Measurements from ENCODE around the gene ALG14.
"Not testable (repeated sequence)": the region's sequence is repeated elsewhere in the genome, so short reads cannot be mapped to it uniquely, and the experiment has no call there.

Gene ALG14

DNA sequence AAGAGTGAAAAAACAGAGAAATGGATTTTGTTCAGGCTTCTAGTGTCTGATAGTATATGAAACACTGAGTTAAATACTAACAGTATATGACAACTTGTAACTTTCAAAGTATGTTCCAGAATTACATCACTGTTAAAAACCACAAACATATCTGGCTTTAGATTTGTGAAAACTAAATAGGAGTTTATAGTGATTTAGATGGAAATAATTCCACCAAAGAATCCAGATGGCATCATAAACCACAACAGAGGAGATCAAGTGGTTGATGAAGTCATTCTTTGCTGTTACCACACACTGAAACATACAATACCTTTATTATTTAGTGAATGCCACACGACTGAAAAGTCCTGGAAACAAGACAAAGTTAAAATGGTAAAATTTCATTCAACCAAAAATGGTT is 37.2 kb downstream of the ALG14 start:
- H3K9me3 Mint-ChIP-seq: no peaks in the 10 kb centered on the region
- H3K27me3 Mint-ChIP-seq: no peaks in the 10 kb centered on the region
- DNase-seq: no peak
- no peak overlapping the region for H3K27ac Mint-ChIP-seq
- H3K4me3 Mint-ChIP-seq: no peak overlapping the region
- no peaks in the 10 kb centered on the region for H3K4me1 Mint-ChIP-seq
- ATAC-seq: peak; percentile 39

DNA sequence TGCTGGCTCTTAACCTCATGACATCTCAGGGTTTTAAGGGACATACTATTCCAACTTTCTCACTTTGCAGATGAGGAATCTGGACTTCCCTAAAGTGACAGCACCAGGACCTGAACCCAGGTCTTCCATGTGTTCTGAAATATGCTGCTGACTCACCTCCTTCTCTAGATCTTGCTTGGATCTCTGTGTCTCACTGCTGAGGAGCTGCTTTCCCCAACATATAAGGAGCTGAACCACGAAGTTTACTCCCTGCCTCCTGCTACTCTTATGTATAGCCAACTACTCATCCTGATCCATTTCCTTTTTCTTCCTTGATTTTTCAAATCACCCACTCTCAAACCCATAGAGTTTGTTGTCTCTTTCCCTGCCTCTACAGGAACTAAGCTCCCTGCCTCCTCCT is 38.2 kb downstream of the ALG14 start:
- H3K4me3 Mint-ChIP-seq: no peak overlapping the region
- no peak overlapping the region for H3K27ac Mint-ChIP-seq
- no peaks in the 10 kb centered on the region for H3K27me3 Mint-ChIP-seq
- no peaks in the 10 kb centered on the region for H3K4me1 Mint-ChIP-seq
- H3K9me3 Mint-ChIP-seq: no peaks in the 10 kb centered on the region
- ATAC-seq: no peak
- no peak for DNase-seq

DNA sequence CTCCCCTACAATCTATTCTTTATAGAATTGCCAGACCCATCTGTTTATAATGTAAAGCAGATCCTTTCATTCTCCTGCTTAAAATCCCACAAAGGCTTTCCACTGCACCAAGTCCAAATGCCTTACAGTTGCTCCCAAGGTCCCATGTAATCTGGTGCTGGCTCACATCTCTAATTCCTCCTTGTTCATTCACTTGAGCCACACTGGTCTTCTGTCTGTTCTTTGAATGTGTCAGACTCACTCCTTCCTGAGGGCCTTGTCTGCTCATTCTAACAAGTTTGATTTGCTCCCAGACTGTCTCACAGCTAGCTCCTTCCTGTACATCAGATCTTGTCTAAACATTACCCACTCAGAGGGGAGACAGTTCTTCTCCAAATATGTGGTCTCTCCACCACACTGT is 38.9 kb downstream of the ALG14 start:
- DNase-seq (no peak), ATAC-seq (no peak)
- Mint-ChIP-seq H3K9me3 (peaks cover 0 to 6% of the 10 kb centered on the region in 2 donors), H3K4me3 (no peak overlapping the region), H3K4me1 (no peaks in the 10 kb centered on the region), H3K27me3 (no peaks in the 10 kb centered on the region), H3K27ac (no peak overlapping the region)

DNA sequence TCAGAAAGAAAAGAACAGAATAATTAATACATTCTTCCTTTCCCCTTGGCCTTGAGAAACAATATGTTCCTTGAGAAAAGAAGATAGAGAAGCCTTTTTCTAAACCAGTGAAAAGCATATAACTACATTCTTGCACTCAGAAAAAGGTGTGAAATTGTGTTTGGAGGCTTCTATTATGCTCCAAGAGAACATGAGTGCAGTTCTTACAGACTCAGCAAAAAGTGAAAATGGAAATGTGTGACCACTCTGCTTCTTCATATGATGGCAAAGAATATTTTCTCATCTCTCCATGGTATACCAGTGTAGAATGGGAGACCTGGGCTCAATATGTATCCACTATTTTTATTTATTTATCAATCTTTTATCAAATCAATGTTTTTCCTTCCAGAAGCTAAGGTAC is 43.2 kb downstream of the ALG14 start:
- ATAC-seq (no peak), DNase-seq (no peak)
- Mint-ChIP-seq H3K4me3 (no peak overlapping the region), H3K4me1 (no peaks in the 10 kb centered on the region), H3K9me3 (peaks cover 0 to 6% of the 10 kb centered on the region in 2 donors), H3K27ac (no peak overlapping the region), H3K27me3 (no peaks in the 10 kb centered on the region)

DNA sequence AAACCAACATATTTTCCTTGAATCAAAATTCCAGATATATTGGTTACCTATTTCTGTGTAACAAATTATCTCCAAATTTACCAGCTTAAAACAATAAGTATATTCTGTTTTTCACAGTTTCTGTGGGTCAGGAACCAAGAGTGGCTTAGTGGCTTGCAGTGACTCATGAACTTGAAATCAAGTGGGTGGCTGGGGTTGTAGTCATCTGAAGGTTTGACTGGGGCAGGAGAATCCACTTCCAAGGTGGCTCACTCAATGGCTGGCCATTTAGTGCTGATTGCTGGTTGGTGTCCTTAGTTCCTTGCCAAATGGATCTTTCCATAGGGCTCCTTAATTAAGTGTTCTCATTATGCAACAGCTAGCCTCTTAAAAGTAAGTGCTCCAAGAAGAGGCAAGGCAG is 43.8 kb downstream of the ALG14 start:
- Mint-ChIP-seq H3K27ac (no peak overlapping the region), H3K27me3 (no peaks in the 10 kb centered on the region), H3K9me3 (peaks cover 0 to 6% of the 10 kb centered on the region in 2 donors), H3K4me3 (no peak overlapping the region), H3K4me1 (no peaks in the 10 kb centered on the region)
- ATAC-seq: no peak
- no peak for DNase-seq

DNA sequence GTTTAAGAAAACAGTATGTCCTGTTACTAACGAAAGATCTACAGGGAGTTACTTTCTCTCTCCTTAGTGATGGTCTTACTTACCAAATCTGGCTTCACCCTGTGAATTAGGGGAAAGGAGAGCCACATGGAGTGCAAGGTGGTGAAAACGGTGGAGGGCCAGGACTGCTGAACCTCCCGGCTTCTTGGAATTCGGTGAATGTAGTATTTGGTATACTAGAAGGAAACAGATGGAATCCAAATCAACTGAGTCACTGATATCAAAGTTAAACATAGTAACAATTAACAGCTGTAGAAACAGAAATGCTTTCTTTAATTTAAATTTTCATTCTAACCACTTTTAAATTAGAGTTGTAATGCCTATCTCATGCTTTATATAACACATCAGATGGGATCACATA is 45.7 kb downstream of the ALG14 start:
- Mint-ChIP-seq H3K27me3 (no peaks in the 10 kb centered on the region), H3K9me3 (peaks cover 0 to 6% of the 10 kb centered on the region in 2 donors), H3K4me1 (no peaks in the 10 kb centered on the region), H3K4me3 (no peak overlapping the region), H3K27ac (no peak overlapping the region)
- DNase-seq (no peak), ATAC-seq (no peak)

DNA sequence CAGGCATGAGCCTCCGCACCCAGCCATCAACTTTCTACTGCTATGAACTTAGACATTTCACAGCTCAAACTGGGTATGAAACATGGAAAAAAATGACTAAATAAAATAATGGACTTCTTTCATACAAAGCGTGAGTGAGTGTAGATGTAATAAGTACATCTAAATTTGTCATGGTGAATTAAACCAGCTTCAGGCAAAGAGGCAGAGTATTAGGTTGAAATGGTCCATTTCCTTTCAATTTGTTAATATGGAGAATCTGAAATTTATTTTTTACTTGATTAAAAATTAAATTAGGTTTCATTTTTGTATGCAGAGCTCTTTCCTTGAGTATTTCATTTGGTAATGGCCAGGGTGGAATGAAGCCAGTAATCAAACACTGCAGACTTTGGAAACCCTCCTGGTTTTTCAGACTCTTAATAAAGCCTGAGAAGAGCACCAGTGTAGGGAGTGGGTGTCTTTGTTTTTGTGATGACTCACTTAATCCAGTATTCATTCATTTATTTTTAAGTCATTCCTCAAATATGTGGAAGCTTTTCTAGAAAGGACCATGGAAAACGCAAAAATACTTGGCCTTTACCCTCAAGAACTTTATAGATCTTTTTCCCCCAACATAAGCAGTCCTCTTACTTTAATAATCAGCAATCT is 49.2 kb downstream of the ALG14 start:
- H3K9me3 Mint-ChIP-seq: no peaks in the 10 kb centered on the region
- no peak for ATAC-seq
- no peak overlapping the region for H3K4me3 Mint-ChIP-seq
- no peaks in the 10 kb centered on the region for H3K27me3 Mint-ChIP-seq
- no peaks in the 10 kb centered on the region for H3K4me1 Mint-ChIP-seq
- H3K27ac Mint-ChIP-seq: peak overlapping the region in 1 of 2 donors; percentile 6
- DNase-seq: no peak

DNA sequence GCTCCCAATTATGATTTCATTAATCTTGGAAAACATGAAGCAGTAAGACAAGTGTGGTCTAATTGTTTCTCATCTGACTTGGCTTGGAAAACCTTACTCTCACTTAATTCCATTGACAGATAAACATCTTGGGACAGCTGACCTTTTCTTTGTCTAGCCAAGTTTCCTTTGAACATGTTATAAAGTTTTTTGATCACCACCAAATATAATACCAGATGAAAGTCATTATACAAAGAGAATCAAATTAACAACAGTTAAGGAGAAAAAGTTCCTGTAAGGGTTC is 50.2 kb downstream of the ALG14 start:
- Mint-ChIP-seq H3K27ac (no peak overlapping the region), H3K4me1 (no peaks in the 10 kb centered on the region), H3K27me3 (no peaks in the 10 kb centered on the region), H3K4me3 (no peak overlapping the region), H3K9me3 (no peaks in the 10 kb centered on the region)
- no peak for ATAC-seq
- DNase-seq: no peak

DNA sequence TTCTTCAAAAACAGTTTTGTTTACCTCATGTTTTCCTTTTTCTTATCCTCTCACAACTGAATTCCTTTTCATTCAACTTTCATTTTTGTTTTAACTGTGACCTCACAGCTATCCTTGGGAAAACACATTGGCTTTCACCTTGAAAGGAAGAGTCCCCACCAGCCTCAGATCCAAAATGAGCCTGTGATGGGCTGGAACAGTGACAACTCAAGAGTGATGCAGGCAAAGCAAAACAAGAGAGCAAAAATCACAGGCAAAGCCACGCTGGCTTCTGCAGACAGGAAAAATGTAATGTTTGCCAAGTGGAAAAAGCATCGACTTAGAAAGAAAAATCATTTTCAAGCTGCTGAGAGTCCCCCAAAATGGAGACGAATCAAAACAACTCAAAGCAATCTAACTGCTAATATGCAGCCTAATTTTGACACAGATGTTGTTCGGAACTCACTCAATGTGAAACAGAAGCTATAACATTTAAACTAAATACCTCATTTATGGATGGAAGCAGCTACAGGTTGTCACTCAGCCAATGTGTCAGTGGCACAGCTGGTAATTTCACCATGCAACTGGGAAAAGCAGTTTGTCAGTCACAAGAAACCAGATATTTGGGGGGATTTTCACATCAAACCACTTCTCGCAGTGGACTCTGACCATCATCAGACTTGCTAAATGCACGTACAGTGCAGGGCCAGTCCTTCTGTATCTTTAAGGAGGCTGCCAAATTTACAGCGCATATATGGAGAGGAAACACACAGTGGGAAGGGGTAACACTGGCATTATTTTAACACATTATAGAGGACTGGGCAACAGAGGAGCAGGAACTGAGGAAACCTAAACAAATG is 50.7 kb downstream of the ALG14 start:
- Mint-ChIP-seq H3K4me3 (no peak overlapping the region), H3K9me3 (no peaks in the 10 kb centered on the region), H3K27ac (no peak overlapping the region), H3K27me3 (no peaks in the 10 kb centered on the region), H3K4me1 (no peaks in the 10 kb centered on the region)
- ATAC-seq: no peak
- DNase-seq: no peak

DNA sequence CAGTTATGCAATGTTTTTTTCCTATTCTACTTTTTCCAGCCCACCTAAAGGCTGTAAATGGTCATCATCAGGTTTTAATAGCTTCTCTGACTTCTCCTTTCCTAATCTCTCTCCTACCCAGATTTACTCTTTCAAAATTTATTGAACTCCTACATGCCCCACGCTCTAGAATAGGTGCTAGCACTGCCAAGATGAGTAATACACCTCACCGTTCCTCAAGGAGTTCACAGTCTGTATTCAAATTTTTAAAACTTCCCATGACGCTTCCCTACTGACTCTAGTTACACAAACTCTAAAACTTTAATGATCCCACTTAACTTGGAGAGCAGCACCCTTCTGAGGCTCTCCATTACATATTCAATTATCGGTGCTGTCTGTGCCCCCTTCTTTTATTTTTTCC is 51.6 kb downstream of the ALG14 start:
- no peaks in the 10 kb centered on the region for H3K9me3 Mint-ChIP-seq
- no peaks in the 10 kb centered on the region for H3K4me1 Mint-ChIP-seq
- H3K27me3 Mint-ChIP-seq: no peaks in the 10 kb centered on the region
- no peak overlapping the region for H3K27ac Mint-ChIP-seq
- no peak for DNase-seq
- no peak for ATAC-seq
- no peak overlapping the region for H3K4me3 Mint-ChIP-seq

DNA sequence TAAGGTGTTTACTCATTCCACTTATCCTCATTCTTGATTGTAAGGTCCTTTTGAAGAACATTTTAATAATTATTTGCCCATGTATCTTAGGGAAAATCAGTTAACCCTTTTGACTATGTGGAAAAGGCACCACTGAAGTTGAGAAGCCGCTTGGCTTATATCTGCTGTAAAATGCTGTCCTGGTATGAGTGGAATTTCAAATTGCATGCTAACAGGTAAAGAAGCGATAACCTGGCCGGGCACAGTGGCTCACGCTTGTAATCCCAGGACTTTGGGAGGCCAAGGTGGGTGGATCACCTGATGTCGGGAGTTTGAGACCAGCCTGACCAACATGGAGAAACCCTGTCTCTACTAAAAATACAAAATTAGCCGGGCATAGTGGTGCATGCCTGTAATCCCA is 53.3 kb downstream of the ALG14 start:
- not testable (repeated sequence) for H3K27ac Mint-ChIP-seq, H3K9me3 Mint-ChIP-seq, H3K4me3 Mint-ChIP-seq, DNase-seq, ATAC-seq, H3K27me3 Mint-ChIP-seq, H3K4me1 Mint-ChIP-seq

DNA sequence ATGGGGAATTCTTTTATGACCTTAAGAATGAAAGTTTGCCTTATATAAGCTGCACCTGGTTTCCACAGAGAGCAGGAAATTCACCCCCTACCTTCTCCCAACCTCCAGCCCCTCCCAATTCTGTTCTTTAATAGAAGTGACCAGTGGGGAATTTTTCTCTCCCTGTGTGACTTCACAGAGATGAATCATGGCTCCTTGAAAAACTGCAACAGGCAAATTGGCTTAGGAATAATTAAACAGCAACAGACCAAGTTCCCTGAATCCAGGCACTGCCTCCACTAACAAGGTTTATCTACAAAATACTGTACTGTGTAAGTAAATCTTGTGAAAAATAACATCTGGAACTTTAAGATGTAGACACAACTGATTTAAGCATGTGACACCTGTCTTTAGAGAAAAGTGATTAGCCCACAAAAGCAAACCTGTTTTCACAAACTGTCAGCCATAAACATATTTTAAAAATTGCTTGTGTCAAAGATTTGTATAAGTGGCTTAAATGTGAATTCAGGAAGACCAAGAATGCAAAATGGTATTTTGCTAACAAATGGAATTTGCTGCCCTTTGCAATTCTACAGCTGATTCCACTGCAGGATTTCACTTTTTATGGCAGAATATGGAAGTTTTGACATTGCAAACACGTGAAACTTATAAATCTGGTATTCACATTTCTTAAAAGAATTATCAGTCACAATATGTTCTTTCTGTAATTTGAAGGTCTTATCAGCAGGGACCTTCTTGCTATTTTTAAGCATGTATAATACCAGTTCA is 54.0 kb downstream of the ALG14 start:
- H3K9me3 Mint-ChIP-seq: no peaks in the 10 kb centered on the region
- DNase-seq: no peak
- H3K4me3 Mint-ChIP-seq: no peak overlapping the region
- ATAC-seq: no peak
- H3K27ac Mint-ChIP-seq: no peak overlapping the region
- H3K4me1 Mint-ChIP-seq: no peaks in the 10 kb centered on the region
- H3K27me3 Mint-ChIP-seq: no peaks in the 10 kb centered on the region

DNA sequence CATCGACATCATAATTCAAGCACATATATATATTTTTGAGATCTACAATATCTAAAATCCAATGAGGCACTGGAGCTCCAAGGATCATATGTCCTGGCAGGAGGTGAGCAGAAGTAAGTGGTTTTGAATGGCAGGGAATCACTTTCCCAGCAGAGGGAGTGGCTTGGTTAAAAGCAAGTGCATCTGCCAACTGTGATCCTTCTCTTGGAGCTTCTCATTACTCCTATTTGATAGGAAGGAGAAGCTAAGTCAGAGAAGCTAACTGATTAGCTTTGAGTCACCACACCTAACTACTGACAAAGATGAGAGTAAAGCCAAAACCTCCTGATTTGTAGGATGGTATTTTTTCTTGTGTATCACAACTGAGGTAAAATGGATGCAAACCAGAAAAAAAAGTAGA is 55.0 kb downstream of the ALG14 start:
- H3K27me3 Mint-ChIP-seq: no peaks in the 10 kb centered on the region
- no peaks in the 10 kb centered on the region for H3K9me3 Mint-ChIP-seq
- ATAC-seq (no peak), DNase-seq (no peak)
- no peak overlapping the region for H3K4me3 Mint-ChIP-seq
- H3K27ac Mint-ChIP-seq: no peak overlapping the region
- no peaks in the 10 kb centered on the region for H3K4me1 Mint-ChIP-seq

DNA sequence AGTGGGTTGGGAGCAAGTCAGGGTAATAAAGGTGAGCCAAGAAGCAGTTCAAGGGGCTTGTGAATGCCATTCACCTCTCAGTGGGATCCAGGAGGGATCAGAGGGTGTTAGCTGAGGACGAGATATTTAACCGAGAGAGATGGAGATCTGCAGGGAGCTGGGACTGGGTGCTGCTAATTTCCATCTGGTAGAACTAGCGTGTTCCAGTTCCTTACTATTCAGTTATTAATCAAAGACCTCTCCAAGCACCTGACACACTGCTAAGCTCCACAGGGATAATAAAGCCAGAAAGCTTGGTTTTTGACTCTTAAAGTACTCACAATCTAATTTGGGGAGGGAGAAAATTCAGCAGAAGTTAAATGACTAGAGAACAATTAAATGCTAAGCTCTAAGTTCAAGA is 57.7 kb downstream of the ALG14 start:
- DNase-seq (no peak), ATAC-seq (no peak)
- no peaks in the 10 kb centered on the region for H3K27me3 Mint-ChIP-seq
- H3K9me3 Mint-ChIP-seq: no peaks in the 10 kb centered on the region
- H3K4me3 Mint-ChIP-seq: no peak overlapping the region
- peak overlapping the region; percentile 16 to 71 for H3K27ac Mint-ChIP-seq
- no peaks in the 10 kb centered on the region for H3K4me1 Mint-ChIP-seq

DNA sequence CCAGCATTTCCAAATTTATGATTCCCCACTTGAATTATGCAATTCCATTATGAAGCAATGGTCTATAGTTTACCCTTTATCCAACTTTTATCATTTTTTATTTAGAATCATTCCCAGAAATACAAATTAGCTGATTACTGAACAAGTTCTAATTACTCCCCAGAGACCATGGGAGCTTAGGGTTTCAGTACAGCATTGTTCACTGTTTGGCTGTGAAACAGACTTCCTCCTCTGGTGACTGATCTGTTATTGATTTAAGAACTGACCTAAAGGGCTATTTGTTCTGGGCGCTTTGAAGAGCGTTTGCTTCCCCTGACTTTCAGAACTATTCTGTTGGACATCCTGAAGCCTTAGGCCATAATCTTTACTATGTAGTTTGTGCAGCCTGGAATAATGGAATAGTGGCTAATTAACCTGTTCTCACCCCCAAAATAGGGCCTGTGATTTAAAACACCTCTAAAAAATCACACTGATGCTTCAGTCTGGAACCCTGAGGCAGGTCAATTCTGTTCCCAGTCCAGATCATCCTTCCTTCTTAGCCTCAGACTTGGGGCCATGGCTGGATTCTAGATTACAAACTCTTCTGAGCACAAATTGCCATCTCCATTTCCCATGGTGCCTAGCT is 58.7 kb downstream of the ALG14 start:
- Mint-ChIP-seq H3K9me3 (no peaks in the 10 kb centered on the region), H3K4me1 (no peaks in the 10 kb centered on the region), H3K27ac (no peak overlapping the region), H3K4me3 (no peak overlapping the region), H3K27me3 (no peaks in the 10 kb centered on the region)
- no peak for DNase-seq
- no peak for ATAC-seq

DNA sequence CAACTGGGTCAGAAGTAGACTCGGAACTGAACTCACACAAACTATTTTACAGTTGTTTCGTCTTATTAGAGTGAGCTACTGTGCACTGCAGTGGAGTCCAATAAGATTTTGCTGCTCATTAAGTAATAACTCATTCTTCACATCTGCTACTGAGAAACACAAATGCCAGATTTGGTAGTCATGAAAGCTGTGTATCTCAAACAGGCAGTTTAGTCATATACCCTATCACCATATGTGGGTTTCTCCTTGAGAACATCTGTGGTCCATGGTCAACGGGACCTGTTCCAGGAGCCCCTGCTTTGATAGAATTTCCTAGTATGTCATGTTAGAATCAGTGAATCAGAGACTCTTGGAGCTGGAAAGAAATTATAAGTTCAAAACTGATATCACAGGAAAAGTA is 60.4 kb downstream of the ALG14 start:
- DNase-seq (no peak), ATAC-seq (no peak)
- H3K9me3 Mint-ChIP-seq: no peaks in the 10 kb centered on the region
- no peaks in the 10 kb centered on the region for H3K27me3 Mint-ChIP-seq
- no peaks in the 10 kb centered on the region for H3K4me1 Mint-ChIP-seq
- no peak overlapping the region for H3K27ac Mint-ChIP-seq
- no peak overlapping the region for H3K4me3 Mint-ChIP-seq

Data from stimulated activated naive CD8-positive, alpha-beta T cell treated with anti-CD3 and anti-CD28 coated beads, Interleukin-15, amount 100 ng/mL, for 72 hours (primary cell).